Breast epithelium (tissue), 4 donors: ENCODE measurements around the gene SPACA7. TPM values are rescaled to one million over a fixed set of nuclear protein-coding genes. Genes with fewer than 3 reads are reported as not detected.

Source experiments
- DNase-seq, 2 donors: peaks; one replicate each; pipeline ENCODE4 v3.0.0-alpha.2; 2019; ENCODE audit warnings: low spot score in 2 of 2
- H3K27ac ChIP-seq, 2 donors: fragments of 200-600 bp; sonication (generic) in 1 of 2; one replicate each; pipeline ENCODE4 v1.5.1; 2016 to 2019; ENCODE audit warnings: mild to moderate bottlenecking in 1 of 2
- H3K27me3 ChIP-seq, 2 donors: fragments of 200-600 bp; sonication (generic) in 1 of 2; one replicate each; pipeline versions ENCODE4 v1.5.1 to v1.6.0; 2017 to 2019; ENCODE audit warnings: control low read depth in 1 of 2, mild to moderate bottlenecking in 1 of 2
- H3K36me3 ChIP-seq: fragments of 200-600 bp; one replicate; pipeline ENCODE4 v1.5.1; 2019
- H3K4me1 ChIP-seq, 2 donors: fragments of 200-600 bp; sonication (generic); one replicate each; pipeline ENCODE4 v1.5.1; 2016 to 2019; ENCODE audit warnings: control low read depth in 1 of 2
- H3K4me3 ChIP-seq, 3 donors: fragments of 200-600 bp; sonication (generic); 1 replicate in 2 of 3; 2 replicates in 1 of 3; pipeline ENCODE4 v1.5.1; 2016 to 2019; ENCODE audit warnings: mild to moderate bottlenecking in 3 of 3, moderate library complexity in 2 of 3
- H3K9me3 ChIP-seq, 2 donors: fragments of 200-600 bp; sonication (generic) in 1 of 2; one replicate each; pipeline ENCODE4 v1.5.1; 2016 to 2019; ENCODE audit warnings: control low read depth in 1 of 2
- POLR2A ChIP-seq: fragments of 450-650 bp; IDR thresholded peaks from one replicate; pipeline ENCODE4 v1.6.1; 2016; ENCODE audit warnings: antibody characterized with exemption, mild to moderate bottlenecking, moderate library complexity
- POLR2AphosphoS5 ChIP-seq, 3 donors: sonication (generic); formaldehyde crosslinking; IDR thresholded peaks; one replicate each; pipeline ENCODE4 v1.6.1; 2017; ENCODE audit warnings: antibody characterized with exemption in 3 of 3
- intact Hi-C: fragments of 100-400 bp; cut with DNase I; formaldehyde crosslinking; loops from one replicate; pipeline ENCODE4 v1.15.1; 2023; ENCODE audit warnings: low total_unique reads
- total RNA-seq, 3 donors: library from RNA; depleted of rRNA; stranded (reverse); fragments of >200 nt; gene quantifications; one replicate each; pipeline ENCODE4 v1.1.0, GENCODE V29; 2016
- TF ChIP-seq, protein P1 (sequence below), 3 donors: fragments of 450-650 bp; IDR thresholded peaks; one replicate each; pipeline ENCODE4 v1.5.1; 2016 to 2017; ENCODE audit warnings: antibody characterized with exemption in 3 of 3, mild to moderate bottlenecking in 3 of 3, moderate library complexity in 3 of 3

Gene SPACA7
- total RNA-seq, 3 donors from 2014 or later: not detected

DNA sequence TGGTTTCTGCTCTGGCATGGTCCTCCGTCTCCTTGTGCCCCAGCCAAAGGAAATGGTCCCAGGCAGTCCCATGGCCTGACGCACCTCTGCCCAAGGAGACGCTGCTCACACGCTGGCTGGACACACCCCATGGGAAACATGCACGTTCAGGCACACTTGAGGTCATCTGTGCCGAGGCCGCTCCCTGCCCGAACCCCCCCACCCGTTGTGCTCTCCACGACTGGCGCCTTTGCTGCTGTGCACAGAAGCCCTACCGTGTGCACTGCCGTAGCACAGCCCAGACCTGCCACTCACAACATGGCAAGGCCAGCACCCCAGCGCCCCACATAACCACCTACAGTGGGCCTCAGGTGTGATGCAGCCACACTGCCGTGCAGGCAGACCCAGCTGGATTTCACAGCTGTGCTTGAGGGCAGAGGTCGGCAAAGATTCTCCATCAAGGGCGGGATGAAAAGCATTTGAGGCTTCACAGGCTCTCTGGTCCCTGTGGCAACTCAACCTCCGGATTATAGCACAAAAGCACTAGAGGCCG lies 65.7 kb downstream of the SPACA7 start:
- intact Hi-C loops: no loop called here
- peaks cover 0 to 7% of the 10 kb centered on the region in 2 donors for H3K9me3 ChIP-seq
- no peak for DNase-seq
- no peak overlapping the region for H3K27ac ChIP-seq
- H3K27me3 ChIP-seq: peaks cover 0 to 60% of the 10 kb centered on the region in 2 donors
- no peaks in the 10 kb centered on the region for H3K36me3 ChIP-seq
- TF ChIP-seq, protein P1, sequence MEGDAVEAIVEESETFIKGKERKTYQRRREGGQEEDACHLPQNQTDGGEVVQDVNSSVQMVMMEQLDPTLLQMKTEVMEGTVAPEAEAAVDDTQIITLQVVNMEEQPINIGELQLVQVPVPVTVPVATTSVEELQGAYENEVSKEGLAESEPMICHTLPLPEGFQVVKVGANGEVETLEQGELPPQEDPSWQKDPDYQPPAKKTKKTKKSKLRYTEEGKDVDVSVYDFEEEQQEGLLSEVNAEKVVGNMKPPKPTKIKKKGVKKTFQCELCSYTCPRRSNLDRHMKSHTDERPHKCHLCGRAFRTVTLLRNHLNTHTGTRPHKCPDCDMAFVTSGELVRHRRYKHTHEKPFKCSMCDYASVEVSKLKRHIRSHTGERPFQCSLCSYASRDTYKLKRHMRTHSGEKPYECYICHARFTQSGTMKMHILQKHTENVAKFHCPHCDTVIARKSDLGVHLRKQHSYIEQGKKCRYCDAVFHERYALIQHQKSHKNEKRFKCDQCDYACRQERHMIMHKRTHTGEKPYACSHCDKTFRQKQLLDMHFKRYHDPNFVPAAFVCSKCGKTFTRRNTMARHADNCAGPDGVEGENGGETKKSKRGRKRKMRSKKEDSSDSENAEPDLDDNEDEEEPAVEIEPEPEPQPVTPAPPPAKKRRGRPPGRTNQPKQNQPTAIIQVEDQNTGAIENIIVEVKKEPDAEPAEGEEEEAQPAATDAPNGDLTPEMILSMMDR (IDR thresholded peaks at IDR 0.05): no peak
- TF ChIP-seq POLR2AphosphoS5 (IDR thresholded peaks at IDR 0.05): no peak
- TF ChIP-seq POLR2A: no peak
- no peaks in the 10 kb centered on the region for H3K4me1 ChIP-seq
- H3K4me3 ChIP-seq: no peak overlapping the region

DNA sequence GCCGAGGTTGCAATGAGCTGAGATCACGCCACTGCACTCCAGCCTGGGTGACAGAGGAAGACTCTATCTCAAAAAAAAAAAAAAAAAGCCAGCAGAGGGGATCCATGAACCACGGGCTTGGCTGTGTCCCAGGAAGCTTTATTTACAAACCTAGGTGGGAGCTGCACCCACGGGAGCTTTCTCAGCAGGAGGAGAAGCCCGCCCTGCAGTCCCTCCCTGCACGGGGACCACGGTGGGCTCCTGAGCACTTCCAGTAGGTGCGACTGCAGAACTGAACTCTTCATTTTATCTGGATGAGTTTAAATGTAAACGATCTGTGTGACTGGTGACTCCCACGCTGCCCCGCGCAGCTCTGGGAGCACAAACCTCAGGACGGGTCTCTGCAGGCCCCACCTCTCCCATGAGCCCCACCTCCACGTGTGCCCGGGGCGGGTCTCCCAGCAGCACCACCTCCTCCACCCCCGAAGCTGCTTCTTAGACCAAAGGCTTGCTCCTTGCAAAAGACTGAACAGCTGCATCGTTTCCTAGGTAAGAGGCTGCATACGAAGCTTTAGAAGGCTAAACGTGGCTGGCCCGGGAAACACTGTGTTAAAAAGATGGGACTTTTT lies 66.4 kb downstream of the SPACA7 start:
- Histone ChIP-seq H3K4me1 (no peaks in the 10 kb centered on the region), H3K4me3 (no peak overlapping the region), H3K27me3 (peaks cover 0 to 62% of the 10 kb centered on the region in 2 donors), H3K36me3 (no peaks in the 10 kb centered on the region), H3K9me3 (peaks cover 0 to 7% of the 10 kb centered on the region in 2 donors), H3K27ac (no peak overlapping the region)
- intact Hi-C loops: no loop called here
- DNase-seq: no peak
- TF ChIP-seq POLR2AphosphoS5 (IDR thresholded peaks at IDR 0.05) (no peak), POLR2A (no peak)
- TF ChIP-seq, protein P1 (IDR thresholded peaks at IDR 0.05): no peak

DNA sequence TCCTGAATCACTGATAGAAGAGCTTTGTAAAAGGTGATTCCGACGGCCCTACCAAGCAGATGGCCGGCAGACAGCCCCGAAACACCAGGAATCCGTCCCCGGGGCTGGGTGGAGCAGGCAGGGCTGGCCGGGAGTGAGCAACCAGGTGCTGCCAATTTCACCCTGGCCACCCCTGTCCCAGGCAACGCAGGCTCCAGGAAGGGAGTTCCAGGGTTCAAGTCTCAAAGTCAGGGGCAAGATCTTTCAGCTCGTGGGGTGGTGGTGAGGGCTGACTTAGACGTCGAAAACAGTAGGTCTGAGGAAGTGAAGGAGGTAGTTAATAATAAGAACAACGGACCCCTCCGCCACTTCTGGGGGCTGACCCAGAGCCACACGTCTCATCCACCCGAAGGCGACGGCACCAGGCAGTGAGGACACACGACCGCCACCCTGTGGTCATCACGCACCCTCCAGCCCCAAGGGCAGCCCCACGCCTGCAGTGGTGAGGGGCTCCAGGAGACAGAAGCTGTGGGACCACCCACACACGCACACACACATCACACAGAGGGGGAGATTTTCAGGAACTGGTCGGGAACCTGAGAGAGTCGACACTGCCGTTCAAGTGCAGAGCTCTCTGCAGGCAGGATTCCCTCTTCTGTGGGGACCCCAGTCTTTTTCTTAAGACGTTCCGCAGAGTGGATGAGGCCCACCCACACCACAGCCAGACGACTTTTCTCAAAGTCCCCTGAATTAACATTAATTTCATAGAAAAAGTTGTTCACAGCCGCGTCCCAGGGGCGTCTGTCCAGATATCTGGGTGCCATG lies 67.2 kb downstream of the SPACA7 start:
- H3K4me1 ChIP-seq: no peaks in the 10 kb centered on the region
- TF ChIP-seq, protein P1 (IDR thresholded peaks at IDR 0.05): no peak
- TF ChIP-seq POLR2A (no peak), POLR2AphosphoS5 (IDR thresholded peaks at IDR 0.05) (no peak)
- H3K9me3 ChIP-seq: peaks cover 0 to 7% of the 10 kb centered on the region in 2 donors
- no peak overlapping the region for H3K27ac ChIP-seq
- intact Hi-C loops: no loop called here
- no peak for DNase-seq
- peaks cover 0 to 69% of the 10 kb centered on the region in 2 donors for H3K27me3 ChIP-seq
- H3K36me3 ChIP-seq: no peaks in the 10 kb centered on the region
- no peak overlapping the region for H3K4me3 ChIP-seq

DNA sequence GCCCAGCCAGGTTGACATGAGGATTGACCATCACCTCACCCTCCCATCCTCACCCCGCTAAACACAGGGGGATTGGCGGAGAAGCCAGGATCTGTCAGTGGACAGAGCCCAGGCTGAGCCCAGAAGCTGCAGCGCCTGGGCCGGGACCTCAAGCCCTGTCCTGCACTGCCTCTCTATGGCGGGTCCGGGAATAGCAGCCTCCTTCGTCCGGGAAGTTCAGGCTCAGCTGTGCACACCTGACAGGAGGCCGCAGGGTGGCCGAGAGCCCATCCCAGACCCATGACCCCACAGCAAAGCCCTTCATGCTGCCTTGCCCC lies 67.8 kb downstream of the SPACA7 start:
- TF ChIP-seq, protein P1 (IDR thresholded peaks at IDR 0.05): peak in 2 of 3 donors; percentile 52 to 58
- no peak for TF ChIP-seq POLR2A
- H3K36me3 ChIP-seq: no peaks in the 10 kb centered on the region
- peaks cover 0 to 3% of the 10 kb centered on the region in 2 donors for H3K9me3 ChIP-seq
- peaks cover 0 to 66% of the 10 kb centered on the region in 2 donors for H3K27me3 ChIP-seq
- peak in 1 of 2 donors; percentile 17 for DNase-seq
- intact Hi-C loops: no loop called here
- H3K27ac ChIP-seq: no peak overlapping the region
- no peaks in the 10 kb centered on the region for H3K4me1 ChIP-seq
- no peak overlapping the region for H3K4me3 ChIP-seq
